Measurements from ENCODE around the gene CARTPT.

DNA sequence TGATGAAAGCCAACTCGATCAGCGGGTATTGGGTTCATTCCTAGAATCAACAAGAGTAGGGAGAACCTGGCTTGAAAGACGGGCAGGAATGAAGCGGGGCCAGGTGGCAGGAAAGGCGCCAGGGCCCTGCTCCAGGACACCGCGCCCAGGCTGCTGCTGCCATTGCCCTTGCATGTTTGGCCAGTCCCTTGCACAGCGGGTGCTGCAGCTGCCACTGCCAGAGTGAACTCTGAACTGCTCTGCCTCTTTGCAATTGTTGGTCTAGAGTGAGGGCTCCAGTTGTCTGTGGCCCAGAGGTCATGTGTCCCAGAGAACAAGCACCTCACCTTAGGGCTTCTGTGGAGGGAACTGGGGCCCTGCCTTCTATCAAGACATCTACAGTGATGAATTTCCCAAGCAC lies 24.0 kb upstream of the CARTPT start:
- no peak for TF ChIP-seq RAD21 (IDR thresholded peaks at IDR 0.05; ENCODE audit: low read depth)
- TF ChIP-seq CEBPB (IDR thresholded peaks at IDR 0.05; ENCODE audit: low read depth) = no peak
- TF ChIP-seq, protein P1, sequence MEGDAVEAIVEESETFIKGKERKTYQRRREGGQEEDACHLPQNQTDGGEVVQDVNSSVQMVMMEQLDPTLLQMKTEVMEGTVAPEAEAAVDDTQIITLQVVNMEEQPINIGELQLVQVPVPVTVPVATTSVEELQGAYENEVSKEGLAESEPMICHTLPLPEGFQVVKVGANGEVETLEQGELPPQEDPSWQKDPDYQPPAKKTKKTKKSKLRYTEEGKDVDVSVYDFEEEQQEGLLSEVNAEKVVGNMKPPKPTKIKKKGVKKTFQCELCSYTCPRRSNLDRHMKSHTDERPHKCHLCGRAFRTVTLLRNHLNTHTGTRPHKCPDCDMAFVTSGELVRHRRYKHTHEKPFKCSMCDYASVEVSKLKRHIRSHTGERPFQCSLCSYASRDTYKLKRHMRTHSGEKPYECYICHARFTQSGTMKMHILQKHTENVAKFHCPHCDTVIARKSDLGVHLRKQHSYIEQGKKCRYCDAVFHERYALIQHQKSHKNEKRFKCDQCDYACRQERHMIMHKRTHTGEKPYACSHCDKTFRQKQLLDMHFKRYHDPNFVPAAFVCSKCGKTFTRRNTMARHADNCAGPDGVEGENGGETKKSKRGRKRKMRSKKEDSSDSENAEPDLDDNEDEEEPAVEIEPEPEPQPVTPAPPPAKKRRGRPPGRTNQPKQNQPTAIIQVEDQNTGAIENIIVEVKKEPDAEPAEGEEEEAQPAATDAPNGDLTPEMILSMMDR (IDR thresholded peaks at IDR 0.05 in 2 of 3, conservative IDR thresholded peaks at IDR 0.05 in 1 of 3; ENCODE audit: borderline replicate concordance in 1 of 3, insufficient read depth in 1 of 3, low read depth in 2 of 3, low read length in 2 of 3) = no peak
- TF ChIP-seq, protein P2, sequence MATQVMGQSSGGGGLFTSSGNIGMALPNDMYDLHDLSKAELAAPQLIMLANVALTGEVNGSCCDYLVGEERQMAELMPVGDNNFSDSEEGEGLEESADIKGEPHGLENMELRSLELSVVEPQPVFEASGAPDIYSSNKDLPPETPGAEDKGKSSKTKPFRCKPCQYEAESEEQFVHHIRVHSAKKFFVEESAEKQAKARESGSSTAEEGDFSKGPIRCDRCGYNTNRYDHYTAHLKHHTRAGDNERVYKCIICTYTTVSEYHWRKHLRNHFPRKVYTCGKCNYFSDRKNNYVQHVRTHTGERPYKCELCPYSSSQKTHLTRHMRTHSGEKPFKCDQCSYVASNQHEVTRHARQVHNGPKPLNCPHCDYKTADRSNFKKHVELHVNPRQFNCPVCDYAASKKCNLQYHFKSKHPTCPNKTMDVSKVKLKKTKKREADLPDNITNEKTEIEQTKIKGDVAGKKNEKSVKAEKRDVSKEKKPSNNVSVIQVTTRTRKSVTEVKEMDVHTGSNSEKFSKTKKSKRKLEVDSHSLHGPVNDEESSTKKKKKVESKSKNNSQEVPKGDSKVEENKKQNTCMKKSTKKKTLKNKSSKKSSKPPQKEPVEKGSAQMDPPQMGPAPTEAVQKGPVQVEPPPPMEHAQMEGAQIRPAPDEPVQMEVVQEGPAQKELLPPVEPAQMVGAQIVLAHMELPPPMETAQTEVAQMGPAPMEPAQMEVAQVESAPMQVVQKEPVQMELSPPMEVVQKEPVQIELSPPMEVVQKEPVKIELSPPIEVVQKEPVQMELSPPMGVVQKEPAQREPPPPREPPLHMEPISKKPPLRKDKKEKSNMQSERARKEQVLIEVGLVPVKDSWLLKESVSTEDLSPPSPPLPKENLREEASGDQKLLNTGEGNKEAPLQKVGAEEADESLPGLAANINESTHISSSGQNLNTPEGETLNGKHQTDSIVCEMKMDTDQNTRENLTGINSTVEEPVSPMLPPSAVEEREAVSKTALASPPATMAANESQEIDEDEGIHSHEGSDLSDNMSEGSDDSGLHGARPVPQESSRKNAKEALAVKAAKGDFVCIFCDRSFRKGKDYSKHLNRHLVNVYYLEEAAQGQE (IDR thresholded peaks at IDR 0.05; ENCODE audit: low read depth) = no peak
- TF ChIP-seq POLR2A (IDR thresholded peaks at IDR 0.05; ENCODE audit: borderline replicate concordance, extremely low read depth, insufficient read depth, insufficient read length) = no peak
- TF ChIP-seq TCF7L2 (IDR thresholded peaks at IDR 0.05; ENCODE audit: borderline replicate concordance, extremely low read depth, insufficient read depth, insufficient read length) = no peak
- TF ChIP-seq POLR2AphosphoS5 (IDR thresholded peaks at IDR 0.05; ENCODE audit: low read depth, low read length) = no peak
- TF ChIP-seq, protein P3, sequence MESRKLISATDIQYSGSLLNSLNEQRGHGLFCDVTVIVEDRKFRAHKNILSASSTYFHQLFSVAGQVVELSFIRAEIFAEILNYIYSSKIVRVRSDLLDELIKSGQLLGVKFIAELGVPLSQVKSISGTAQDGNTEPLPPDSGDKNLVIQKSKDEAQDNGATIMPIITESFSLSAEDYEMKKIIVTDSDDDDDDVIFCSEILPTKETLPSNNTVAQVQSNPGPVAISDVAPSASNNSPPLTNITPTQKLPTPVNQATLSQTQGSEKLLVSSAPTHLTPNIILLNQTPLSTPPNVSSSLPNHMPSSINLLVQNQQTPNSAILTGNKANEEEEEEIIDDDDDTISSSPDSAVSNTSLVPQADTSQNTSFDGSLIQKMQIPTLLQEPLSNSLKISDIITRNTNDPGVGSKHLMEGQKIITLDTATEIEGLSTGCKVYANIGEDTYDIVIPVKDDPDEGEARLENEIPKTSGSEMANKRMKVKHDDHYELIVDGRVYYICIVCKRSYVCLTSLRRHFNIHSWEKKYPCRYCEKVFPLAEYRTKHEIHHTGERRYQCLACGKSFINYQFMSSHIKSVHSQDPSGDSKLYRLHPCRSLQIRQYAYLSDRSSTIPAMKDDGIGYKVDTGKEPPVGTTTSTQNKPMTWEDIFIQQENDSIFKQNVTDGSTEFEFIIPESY (IDR thresholded peaks at IDR 0.05; ENCODE audit: extremely low read depth, insufficient replicate concordance, low read length) = no peak
- TF ChIP-seq, protein P4, sequence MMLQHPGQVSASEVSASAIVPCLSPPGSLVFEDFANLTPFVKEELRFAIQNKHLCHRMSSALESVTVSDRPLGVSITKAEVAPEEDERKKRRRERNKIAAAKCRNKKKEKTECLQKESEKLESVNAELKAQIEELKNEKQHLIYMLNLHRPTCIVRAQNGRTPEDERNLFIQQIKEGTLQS (IDR thresholded peaks at IDR 0.05) = no peak
- no peak for TF ChIP-seq EZH2 (IDR thresholded peaks at IDR 0.05)

All from HCT116 (cell line).